NCI-H446 treated with DMSO at 0.1 percent for 48 hours (cell line): ENCODE measurements around the gene MSGN1.

Experiments
- DNase-seq: peaks from one replicate; lab custom pipeline; 2025; lab: John Stamatoyannopoulos, UW

The MSGN1 gene

DNA sequence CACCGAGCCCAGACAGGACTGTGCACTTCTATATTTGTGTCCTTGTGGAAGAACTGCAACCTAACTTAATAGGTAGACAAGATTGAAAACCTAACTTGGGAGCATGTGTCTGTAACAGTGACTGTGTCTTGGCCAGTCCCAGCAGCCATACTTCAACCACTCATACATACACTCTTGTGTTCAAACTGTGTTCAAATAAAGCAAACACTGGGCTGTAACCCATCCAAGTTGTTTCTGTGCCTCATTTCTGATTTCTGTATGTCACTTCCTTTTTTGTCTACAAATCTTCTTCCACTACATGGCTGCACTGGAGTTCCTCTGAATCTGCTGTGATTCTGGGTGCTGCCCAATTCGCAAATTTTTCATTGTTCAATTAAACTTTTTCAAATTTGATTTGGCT, 31.0 kb downstream of the MSGN1 start:
- DNase-seq, result no peak

DNA sequence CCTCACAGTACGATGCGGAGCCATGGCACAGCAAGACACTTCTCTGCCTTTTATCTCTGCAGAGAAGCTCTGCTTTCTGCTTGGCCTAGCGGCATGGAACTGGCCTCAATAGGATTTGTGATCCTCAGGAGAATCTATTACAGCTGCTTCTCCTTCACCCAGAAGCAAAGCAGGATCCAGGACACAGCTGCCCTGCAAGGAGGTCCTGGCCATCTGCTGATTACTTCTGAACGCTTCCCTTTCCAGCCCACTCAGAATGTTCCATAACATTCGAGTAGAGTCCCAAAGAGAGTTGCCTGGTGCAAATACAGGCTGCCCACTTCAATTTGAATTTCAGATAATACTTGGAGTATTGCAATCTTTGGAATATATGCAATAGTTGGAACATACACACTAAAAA, 33.0 kb downstream of the MSGN1 start:
- no peak for DNase-seq

DNA sequence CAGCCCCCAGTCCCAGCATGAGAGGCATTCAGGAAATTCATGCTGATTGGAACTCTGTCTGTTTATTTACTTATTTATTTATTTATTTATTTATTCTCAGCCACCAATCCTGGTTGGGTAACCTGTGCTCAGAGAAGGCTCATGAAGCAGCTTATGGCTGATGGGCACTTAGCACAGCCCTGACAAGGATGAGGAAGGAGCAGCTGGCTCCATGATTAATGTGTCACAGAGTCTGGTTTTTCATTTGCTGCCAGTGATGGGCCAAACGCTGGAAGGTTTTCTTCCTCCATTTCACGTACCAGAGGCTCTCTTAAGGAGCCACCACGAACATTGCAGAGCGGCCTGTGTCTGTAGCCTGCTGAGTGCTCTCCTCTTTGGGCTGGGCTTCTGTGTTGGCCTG, 33.9 kb downstream of the MSGN1 start:
- no peak for DNase-seq

DNA sequence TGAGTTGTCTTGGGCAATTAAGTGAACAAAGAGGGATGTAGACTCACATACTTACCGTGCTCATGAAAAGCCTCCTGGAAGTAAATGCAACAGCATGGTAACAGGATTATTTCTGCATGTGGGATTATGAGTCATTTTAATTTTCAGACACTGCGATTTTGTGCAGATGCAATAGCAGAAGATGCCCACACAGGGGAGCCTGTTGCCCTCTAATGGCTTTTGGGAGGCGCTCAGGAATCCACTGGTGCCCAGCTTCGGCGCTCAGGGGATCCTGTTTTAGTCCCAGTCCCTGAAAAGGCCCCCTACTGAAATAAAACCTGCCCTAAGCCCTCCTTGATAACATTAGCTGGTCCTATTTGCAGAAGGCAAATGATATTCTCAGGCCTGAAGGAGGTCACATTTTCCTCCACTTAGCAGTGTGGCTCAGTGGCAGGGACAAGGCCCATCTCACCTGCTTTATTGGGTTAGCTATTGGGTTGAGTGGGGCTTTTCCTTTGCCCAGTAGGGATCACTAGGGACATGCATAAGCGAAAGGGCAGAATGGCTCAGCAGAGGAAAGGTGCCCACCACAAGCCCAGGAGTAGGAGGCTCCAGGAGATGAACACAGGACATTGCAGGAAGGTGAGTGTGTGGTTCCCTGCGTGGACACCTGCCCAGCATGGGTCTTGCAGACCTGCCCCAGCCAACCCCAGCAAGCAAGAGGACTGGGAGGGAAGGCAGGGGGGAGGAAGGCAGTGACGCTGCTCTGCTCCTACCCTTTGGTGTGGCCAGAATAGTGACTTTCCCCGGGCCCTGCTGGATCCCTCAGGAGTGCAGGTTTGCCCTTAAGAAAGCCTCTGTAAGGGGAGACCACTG, 35.7 kb downstream of the MSGN1 start:
- DNase-seq, result peak; percentile 52

DNA sequence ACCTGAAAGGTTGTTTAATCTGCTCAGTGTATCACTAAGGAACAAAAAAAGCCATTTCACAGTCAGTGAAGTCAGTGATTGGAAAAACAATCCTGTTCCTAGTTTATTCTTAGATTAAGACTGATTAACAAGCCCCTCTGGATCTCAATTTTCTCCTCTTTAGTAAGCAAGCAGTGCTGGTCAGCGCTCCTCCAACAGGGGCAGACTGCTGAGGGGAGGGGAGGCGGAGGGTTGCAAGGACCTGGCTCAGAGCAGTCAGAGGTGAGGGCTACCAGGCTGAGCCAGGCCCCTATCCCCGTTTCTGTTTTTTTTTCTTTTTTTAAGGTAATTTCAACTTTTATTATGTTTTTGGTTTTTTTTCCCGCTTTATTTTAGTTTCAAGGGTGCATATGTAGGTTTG, 37.5 kb downstream of the MSGN1 start:
- no peak for DNase-seq

DNA sequence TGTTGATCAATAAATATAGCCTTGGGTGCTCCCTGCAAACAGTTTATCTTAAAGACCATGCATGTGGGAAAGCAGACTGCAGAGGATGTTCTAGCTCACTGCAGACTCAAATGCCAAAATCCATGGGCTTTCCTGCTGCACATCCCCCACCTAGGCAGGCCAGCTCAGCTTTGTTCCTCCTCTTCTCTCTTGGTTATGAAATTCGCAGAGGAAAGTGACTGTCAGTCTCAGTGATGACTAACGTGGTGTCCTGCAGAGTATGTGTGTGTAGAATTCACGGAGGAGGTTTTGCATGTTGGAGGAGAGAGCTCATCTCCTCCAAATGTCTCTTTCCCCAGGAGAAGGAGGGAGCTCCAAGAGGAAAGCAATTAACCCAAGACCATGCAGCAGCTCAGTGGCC, 40.8 kb downstream of the MSGN1 start:
- DNase-seq, result no peak

DNA sequence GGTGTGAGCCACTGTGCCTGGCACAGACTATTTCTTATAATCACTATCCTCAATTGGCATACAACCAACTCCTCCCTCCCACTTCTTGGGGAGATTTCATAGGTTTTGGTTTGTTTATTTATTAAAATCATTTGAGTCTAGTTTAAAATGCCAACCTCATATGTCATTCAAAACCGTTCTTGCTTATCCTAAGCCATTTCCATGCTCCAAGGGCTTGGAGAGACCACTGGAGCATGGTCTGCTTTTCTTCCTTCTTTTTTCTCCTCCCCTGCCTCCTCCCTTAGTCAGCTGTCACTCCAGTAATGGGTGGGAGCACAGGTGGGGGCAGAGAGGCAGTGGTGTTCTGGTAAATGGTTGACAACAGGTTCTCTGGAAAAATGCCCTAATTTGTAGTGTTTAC, 41.8 kb downstream of the MSGN1 start:
- no peak for DNase-seq

DNA sequence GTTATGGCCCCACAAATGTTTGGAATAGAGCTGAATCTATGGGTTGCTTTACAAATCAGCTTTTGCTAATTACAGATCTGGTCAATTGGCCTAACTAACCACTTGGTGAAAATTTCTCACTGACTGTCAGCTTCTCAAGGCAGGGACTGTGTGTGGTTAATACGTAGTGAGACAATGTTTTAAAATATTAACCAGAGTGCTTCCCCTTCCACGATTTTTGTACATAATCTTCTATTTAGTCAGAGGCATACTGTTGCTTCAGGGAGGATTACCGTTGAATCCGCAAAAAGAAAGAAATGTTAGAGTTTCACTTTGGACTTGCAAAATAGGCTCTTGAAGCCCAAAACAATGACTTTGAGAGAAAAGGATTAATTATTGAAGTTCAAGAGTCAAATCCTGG, 47.3 kb downstream of the MSGN1 start:
- no peak for DNase-seq

DNA sequence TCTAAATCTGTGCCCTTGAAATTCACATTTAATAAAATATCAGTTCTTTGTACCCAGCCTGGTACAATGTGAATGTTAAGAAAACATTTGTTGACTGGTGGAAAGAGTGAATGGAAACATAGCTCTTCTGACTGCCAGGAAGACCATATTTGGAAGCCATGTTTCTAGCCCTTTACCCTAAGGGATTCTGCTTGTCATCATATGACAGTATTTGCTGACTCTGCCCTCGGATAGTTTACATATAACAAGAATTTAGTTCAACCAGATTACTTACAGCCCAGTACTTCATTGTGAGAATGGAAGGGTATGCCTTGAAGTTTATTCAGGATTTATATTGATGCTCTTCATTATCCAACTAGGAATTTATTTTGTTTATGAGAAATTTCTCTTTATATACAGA, 48.4 kb downstream of the MSGN1 start:
- DNase-seq, result no peak

DNA sequence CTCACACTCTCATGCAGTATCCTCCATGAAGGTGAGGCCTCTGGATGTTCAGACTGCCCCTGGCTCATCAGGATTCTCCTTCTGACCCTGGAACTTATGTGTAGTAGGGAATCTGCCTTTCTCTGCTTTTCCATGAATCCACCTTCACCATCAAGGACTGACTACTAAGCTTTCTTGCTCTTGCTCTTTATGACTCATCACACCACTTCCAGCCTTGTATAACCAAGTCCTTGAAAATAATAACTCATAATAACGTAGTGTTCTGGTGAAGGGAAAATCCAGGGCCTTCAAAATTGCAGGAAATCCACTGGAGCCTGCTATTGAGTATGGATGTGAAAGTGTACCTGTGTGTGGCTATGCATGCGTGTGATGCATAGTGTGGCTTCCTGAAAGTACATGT, 50.9 kb downstream of the MSGN1 start:
- no peak for DNase-seq
